BE2C (cell line): ENCODE measurements around the gene CDH13.

Experiments used
- DNase-seq: peaks from one replicate; pipeline ENCODE4 v3.0.0-alpha.2; 2020
- H3K27me3 ChIP-seq: fragments of 250-450 bp; sonication (Bioruptor Pico); 2 replicates; pipeline ENCODE4 v1.5.1; 2020; ENCODE audit warnings: mild to moderate bottlenecking
- H3K36me3 ChIP-seq: fragments of 250-450 bp; sonication (Bioruptor Pico); 2 replicates; pipeline ENCODE4 v1.5.1; 2020; ENCODE audit warnings: mild to moderate bottlenecking
- H3K4me1 ChIP-seq: fragments of 250-450 bp; sonication (Bioruptor Pico); 2 replicates; pipeline ENCODE4 v1.5.1; 2020
- H3K4me3 ChIP-seq: 2 replicates; pipeline ENCODE4 v1.5.1; 2011; ENCODE audit warnings: low read depth, low read length
- H3K9me3 ChIP-seq: fragments of 250-450 bp; sonication (Bioruptor Pico); 2 replicates; pipeline ENCODE4 v1.5.1; 2020
- TF ChIP-seq, protein P1 (sequence below): IDR thresholded peaks from 2 replicates; pipeline ENCODE4 v1.5.1; 2012; ENCODE audit warnings: mild to moderate bottlenecking, low read depth, low read length

Gene CDH13

DNA sequence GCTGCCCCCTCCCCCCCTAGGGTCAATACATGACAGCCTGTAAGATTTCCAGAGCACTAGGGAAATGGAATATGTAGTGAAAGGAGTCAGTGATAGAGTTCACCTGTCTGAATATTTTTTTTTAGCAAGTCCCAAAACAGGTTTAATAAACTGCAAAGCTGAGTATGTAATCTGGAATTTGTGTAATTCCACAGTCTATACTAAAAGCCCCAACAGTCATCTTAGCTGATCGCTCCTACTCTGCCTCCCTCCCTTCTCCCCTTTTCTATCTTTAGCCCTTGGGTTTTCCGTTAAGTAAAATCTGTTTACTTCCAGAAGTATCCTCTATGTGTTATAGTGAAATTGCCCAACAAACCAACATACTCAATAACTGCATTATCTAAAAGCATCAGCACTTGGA is 3.5 kb downstream of the CDH13 start:
- Histone ChIP-seq H3K36me3 (no peaks in the 10 kb centered on the region), H3K4me1 (no peaks in the 10 kb centered on the region), H3K4me3 (no peak overlapping the region), H3K9me3 (peaks cover 2% of the 10 kb centered on the region; the same call in 1 of the 2 replicates), H3K27me3 (no peaks in the 10 kb centered on the region)
- TF ChIP-seq, protein P1, sequence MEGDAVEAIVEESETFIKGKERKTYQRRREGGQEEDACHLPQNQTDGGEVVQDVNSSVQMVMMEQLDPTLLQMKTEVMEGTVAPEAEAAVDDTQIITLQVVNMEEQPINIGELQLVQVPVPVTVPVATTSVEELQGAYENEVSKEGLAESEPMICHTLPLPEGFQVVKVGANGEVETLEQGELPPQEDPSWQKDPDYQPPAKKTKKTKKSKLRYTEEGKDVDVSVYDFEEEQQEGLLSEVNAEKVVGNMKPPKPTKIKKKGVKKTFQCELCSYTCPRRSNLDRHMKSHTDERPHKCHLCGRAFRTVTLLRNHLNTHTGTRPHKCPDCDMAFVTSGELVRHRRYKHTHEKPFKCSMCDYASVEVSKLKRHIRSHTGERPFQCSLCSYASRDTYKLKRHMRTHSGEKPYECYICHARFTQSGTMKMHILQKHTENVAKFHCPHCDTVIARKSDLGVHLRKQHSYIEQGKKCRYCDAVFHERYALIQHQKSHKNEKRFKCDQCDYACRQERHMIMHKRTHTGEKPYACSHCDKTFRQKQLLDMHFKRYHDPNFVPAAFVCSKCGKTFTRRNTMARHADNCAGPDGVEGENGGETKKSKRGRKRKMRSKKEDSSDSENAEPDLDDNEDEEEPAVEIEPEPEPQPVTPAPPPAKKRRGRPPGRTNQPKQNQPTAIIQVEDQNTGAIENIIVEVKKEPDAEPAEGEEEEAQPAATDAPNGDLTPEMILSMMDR = no peak
- DNase-seq = no peak

DNA sequence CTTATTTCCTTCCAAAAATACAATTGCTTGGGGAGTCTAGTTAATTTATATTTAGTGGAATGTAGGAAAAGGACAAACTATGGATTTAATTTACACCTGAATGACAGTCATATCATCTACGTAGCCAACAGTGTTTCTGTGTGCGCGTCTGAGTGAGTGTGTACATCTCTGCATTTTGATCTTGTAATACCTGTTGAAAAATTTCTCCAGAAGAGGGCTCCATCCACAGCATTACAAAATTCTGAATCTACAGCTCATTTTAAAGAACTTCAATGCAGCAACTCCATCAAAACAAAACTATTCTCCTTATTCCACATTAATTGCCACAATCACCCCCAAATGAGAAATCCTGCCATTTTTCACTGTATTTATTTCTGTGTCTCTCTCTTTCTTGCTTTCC is 3.9 kb downstream of the CDH13 start:
- DNase-seq = no peak
- Histone ChIP-seq H3K27me3 (no peaks in the 10 kb centered on the region), H3K36me3 (no peaks in the 10 kb centered on the region), H3K4me3 (no peak overlapping the region), H3K4me1 (no peaks in the 10 kb centered on the region), H3K9me3 (peaks cover 2% of the 10 kb centered on the region; the same call in 1 of the 2 replicates)
- TF ChIP-seq, protein P1 = no peak

DNA sequence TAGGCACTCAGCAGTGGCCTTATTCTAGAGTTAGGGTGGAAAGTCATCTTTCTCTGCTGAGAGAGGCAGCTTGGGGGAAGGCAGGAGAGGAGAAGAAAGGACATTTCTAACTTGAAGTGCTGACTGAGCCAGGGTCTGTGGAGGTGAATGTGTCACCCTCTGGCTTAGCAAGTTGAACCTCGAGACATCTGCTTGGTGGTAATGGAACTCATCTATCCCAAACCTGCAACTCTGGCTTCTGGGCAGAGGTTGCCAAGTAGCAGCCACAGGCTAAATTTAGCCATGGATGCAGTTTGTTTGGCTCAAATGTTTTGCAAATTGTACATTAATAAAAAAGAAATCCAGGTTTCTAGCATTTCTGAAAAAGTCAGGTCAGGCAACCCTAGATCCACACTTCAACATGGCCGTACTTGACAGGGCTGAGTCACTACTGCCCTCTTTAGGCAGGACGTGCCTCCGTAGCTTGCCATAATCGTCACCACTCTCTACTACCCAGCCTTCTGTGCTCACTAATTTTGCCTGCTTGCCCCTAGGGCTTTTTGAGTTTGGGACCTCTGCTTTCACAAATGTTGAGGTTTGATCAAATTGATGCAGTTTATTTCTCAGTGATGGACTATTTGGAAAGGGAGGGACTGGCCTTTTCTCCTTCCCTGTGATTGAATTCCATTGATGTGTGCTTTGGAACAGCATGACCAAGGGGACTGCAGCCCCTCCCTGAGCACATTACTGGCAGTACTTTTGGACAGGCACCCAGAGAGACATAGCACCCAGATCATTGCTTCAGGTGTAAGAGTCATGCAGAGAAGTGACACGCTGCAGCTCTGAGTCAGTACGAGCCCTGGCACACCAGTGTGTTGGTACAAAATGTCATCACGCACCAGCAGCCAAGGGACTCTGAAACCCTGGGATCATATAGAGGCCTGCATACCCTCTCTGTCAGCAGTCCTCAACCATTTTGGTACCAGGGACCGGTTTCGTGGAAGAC is 5.2 kb downstream of the CDH13 start:
- H3K9me3 ChIP-seq = peaks cover 2% of the 10 kb centered on the region; the same call in 1 of the 2 replicates
- no peaks in the 10 kb centered on the region for H3K4me1 ChIP-seq
- no peaks in the 10 kb centered on the region for H3K36me3 ChIP-seq
- H3K27me3 ChIP-seq = no peaks in the 10 kb centered on the region
- DNase-seq = no peak
- TF ChIP-seq, protein P1 = no peak
- H3K4me3 ChIP-seq = no peak overlapping the region

DNA sequence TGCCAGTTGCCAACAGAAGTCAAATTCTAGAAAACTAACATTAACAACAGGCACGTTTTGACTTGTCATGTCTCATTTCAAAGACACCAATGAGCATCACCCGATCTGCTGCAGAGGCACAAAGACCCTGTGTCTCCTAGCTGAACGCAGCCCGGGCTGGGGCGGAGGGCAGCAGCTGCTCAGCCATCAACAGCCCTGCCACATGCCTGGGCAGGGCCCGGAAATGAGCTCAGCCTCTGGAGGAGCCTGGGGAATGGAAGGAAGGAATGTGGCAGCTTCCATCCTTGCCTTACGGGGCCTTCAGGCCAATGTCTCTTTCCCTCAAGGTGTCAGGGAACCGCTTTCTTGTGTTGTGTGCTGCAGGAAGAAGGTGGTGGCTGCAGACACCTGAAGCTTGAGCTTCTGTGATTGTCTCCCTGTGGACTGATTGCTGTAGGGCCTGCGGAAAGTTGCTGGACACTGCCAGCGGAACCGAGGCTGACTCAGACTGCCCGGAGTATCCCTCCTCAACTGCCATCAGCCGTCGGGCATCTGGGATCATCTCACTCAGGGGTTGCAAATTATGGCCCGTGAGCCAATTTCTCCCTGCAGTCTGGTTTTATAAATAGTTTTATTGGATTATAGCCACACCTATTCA is 7.3 kb downstream of the CDH13 start:
- Histone ChIP-seq H3K4me3 (no peak overlapping the region), H3K27me3 (no peaks in the 10 kb centered on the region), H3K9me3 (peaks cover 2% of the 10 kb centered on the region; the same call in 1 of the 2 replicates), H3K36me3 (no peaks in the 10 kb centered on the region), H3K4me1 (no peaks in the 10 kb centered on the region)
- no peak for DNase-seq
- TF ChIP-seq, protein P1 = no peak

DNA sequence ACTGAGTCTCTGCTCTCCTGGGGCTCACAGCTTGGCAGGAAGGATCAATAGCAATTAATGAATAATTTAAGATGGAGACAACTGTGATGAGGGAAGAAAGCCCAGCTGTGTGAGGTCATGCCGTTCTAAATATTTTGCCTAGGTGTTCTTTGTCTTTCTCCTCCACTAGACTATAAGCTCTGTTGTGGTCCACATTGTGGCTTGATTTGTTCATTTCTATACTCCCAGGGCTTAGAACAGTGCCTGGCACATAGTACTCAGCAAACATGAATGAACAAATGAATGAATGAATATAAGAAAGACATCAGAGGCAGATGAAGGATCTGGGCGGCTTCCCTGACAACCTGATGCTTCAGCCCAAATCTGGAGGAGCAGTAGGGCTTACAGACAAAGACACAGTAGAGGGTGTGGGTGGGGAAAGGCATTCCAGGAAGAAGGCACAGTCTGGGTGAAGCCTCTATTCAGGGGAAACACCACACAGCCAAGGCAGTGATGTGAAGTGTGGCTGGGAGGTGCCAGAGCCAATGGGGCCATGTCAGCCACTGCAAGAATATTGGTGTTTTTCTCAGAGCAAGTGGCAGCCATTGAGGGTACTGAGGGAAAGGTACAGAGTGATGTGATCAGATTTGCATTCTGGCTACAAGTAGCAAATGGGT is 8.3 kb downstream of the CDH13 start:
- no peak overlapping the region for H3K4me3 ChIP-seq
- no peak for DNase-seq
- peaks cover 2% of the 10 kb centered on the region; the same call in 1 of the 2 replicates for H3K9me3 ChIP-seq
- TF ChIP-seq, protein P1 = no peak
- no peaks in the 10 kb centered on the region for H3K27me3 ChIP-seq
- no peaks in the 10 kb centered on the region for H3K36me3 ChIP-seq
- H3K4me1 ChIP-seq = no peaks in the 10 kb centered on the region
